H9 (cell line): Measurements from ENCODE around the gene ZNF425. TPM values are rescaled to one million over a fixed set of nuclear protein-coding genes. Genes with fewer than 3 reads are reported as not detected.

ENCODE experiments used
- DNase-seq: peaks from one replicate; pipeline ENCODE4 v3.0.0-alpha.2; 2017
- H2AFZ ChIP-seq: one replicate; pipeline ENCODE4 v1.6.1; 2013; ENCODE audit warnings: mild to moderate bottlenecking, low read length, control low read depth, moderate library complexity
- H2AK5ac ChIP-seq: 2 replicates; pipeline ENCODE4 v1.6.1; 2013; ENCODE audit warnings: low read length, control low read depth, mixed read lengths; ENCODE audit not compliant: insufficient read length
- H2BK120ac ChIP-seq: one replicate; pipeline ENCODE4 v1.6.1; 2013; ENCODE audit warnings: low read depth, mild to moderate bottlenecking, low read length, control low read depth, inconsistent platforms; ENCODE audit not compliant: poor library complexity, severe bottlenecking
- H2BK12ac ChIP-seq: 2 replicates; pipeline ENCODE4 v1.6.1; 2013; ENCODE audit warnings: low read length, control low read depth, mixed read lengths, low read depth; ENCODE audit not compliant: insufficient read length
- H2BK15ac ChIP-seq: 2 replicates; pipeline ENCODE4 v1.6.1; 2013; ENCODE audit warnings: low read depth, low read length, control low read depth
- H2BK20ac ChIP-seq: one replicate; pipeline ENCODE4 v1.6.1; 2013; ENCODE audit warnings: low read depth, mild to moderate bottlenecking, low read length, control low read depth, inconsistent platforms; ENCODE audit not compliant: poor library complexity, severe bottlenecking
- H2BK5ac ChIP-seq: 2 replicates; pipeline ENCODE4 v1.6.1; 2013; ENCODE audit warnings: low read length, control low read depth, mixed read lengths; ENCODE audit not compliant: insufficient read length
- H3K14ac ChIP-seq: 2 replicates; pipeline ENCODE4 v1.6.1; 2013; ENCODE audit warnings: low read length, control low read depth; ENCODE audit not compliant: insufficient read depth
- H3K18ac ChIP-seq: 2 replicates; pipeline ENCODE4 v1.6.1; 2013; ENCODE audit warnings: low read depth, mild to moderate bottlenecking, mixed read lengths, low read length, control low read depth; ENCODE audit not compliant: insufficient read length
- H3K23ac ChIP-seq: 2 replicates; pipeline ENCODE4 v1.6.1; 2013; ENCODE audit warnings: low read length, control low read depth, mixed read lengths, low read depth; ENCODE audit not compliant: insufficient read length
- H3K23me2 ChIP-seq: 2 replicates; pipeline ENCODE4 v1.6.1; 2013; ENCODE audit warnings: low read depth, mild to moderate bottlenecking, mixed read lengths, low read length, control low read depth; ENCODE audit not compliant: insufficient read length, poor library complexity, severe bottlenecking
- H3K27ac ChIP-seq: 2 replicates; pipeline ENCODE4 v1.5.1; 2013; ENCODE audit warnings: low read length, control low read depth, mixed read lengths, low read depth; ENCODE audit not compliant: insufficient read length
- H3K27me3 ChIP-seq: 2 replicates; pipeline ENCODE4 v1.6.1; 2013; ENCODE audit warnings: low read length, control low read depth, inconsistent platforms; ENCODE audit not compliant: insufficient read depth
- H3K4ac ChIP-seq: 2 replicates; pipeline ENCODE4 v1.6.1; 2013; ENCODE audit warnings: low read depth, mild to moderate bottlenecking, control low read depth, inconsistent platforms, low read length, moderate library complexity
- H3K4me1 ChIP-seq: 2 replicates; pipeline ENCODE4 v1.6.1; 2013; ENCODE audit warnings: low read length, control low read depth, inconsistent platforms; ENCODE audit not compliant: insufficient read depth
- H3K4me2 ChIP-seq: 2 replicates; pipeline ENCODE4 v1.6.1; 2013; ENCODE audit warnings: low read length, control low read depth, mixed read lengths; ENCODE audit not compliant: insufficient read length, insufficient read depth
- H3K56ac ChIP-seq: 2 replicates; pipeline ENCODE4 v1.6.1; 2013; ENCODE audit warnings: low read depth, mild to moderate bottlenecking, mixed read lengths, low read length, control low read depth; ENCODE audit not compliant: insufficient read length
- H3K79me1 ChIP-seq: 2 replicates; pipeline ENCODE4 v1.6.1; 2013; ENCODE audit warnings: low read depth, mild to moderate bottlenecking, moderate library complexity, low read length, control low read depth, inconsistent platforms; ENCODE audit not compliant: insufficient read depth, poor library complexity, severe bottlenecking
- H3K79me2 ChIP-seq: 2 replicates; pipeline ENCODE4 v1.6.1; 2013; ENCODE audit warnings: low read length, control low read depth, inconsistent platforms; ENCODE audit not compliant: insufficient read depth
- H3K9ac ChIP-seq: 2 replicates; pipeline ENCODE4 v1.6.1; 2013; ENCODE audit warnings: low read length, control low read depth, mixed read lengths; ENCODE audit not compliant: insufficient read length; ENCODE audit errors: extremely low read depth
- H3K9me3 ChIP-seq: one replicate; pipeline ENCODE4 v1.6.1; 2013; ENCODE audit warnings: low read depth, low read length, inconsistent platforms; ENCODE audit not compliant: control insufficient read depth
- H3T11ph ChIP-seq: one replicate; pipeline ENCODE4 v1.6.1; 2013; ENCODE audit warnings: mild to moderate bottlenecking, low read length, control low read depth, inconsistent platforms
- H4K20me1 ChIP-seq: one replicate; pipeline ENCODE4 v1.6.1; 2013; ENCODE audit not compliant: control insufficient read depth, insufficient read length, insufficient read depth
- H4K5ac ChIP-seq: 2 replicates; pipeline ENCODE4 v1.6.1; 2013; ENCODE audit warnings: low read depth, mild to moderate bottlenecking, mixed read lengths, low read length, control low read depth; ENCODE audit not compliant: insufficient read length
- H4K8ac ChIP-seq: replicated peaks from 2 replicates; pipeline ENCODE4 v1.6.1; 2013; ENCODE audit warnings: low read length, control low read depth, mixed read lengths, low read depth; ENCODE audit not compliant: insufficient read length
- H4K91ac ChIP-seq: 2 replicates; pipeline ENCODE4 v1.6.1; 2013; ENCODE audit warnings: low read depth, mild to moderate bottlenecking, moderate library complexity, mixed read lengths, low read length, control low read depth; ENCODE audit not compliant: insufficient read length
- H3K27ac Mint-ChIP-seq, 3 experiments: 2 replicates in 2 of 3; 3 replicates in 1 of 3; pipeline ENCODE4 v1.8.0; 2020 to 2021; ENCODE audit warnings: mixed read lengths in 3 of 3, mild to moderate bottlenecking in 1 of 3, moderate library complexity in 1 of 3
- H3K27me3 Mint-ChIP-seq: 2 replicates; pipeline ENCODE4 v1.8.0; 2021; ENCODE audit warnings: low read depth, mild to moderate bottlenecking, moderate library complexity, mixed read lengths
- H3K36me3 Mint-ChIP-seq, 3 experiments: 2 replicates in 2 of 3; 3 replicates in 1 of 3; pipeline ENCODE4 v1.8.0; 2020 to 2021; ENCODE audit warnings: low read depth in 3 of 3, mixed read lengths in 3 of 3; ENCODE audit not compliant: insufficient read depth in 1 of 3
- H3K4me1 Mint-ChIP-seq, 2 experiments: 2 replicates each; pipeline ENCODE4 v1.8.0; 2020; ENCODE audit warnings: mixed read lengths in 2 of 2
- H3K4me3 Mint-ChIP-seq, 2 experiments: 2 replicates in 1 of 2; 3 replicates in 1 of 2; pipeline ENCODE4 v1.8.0; 2020 to 2021; ENCODE audit warnings: mild to moderate bottlenecking in 2 of 2, mixed read lengths in 2 of 2, moderate library complexity in 1 of 2
- H3K9me3 Mint-ChIP-seq, 2 experiments: 2 replicates in 1 of 2; 3 replicates in 1 of 2; pipeline ENCODE4 v1.8.0; 2020; ENCODE audit warnings: mild to moderate bottlenecking in 2 of 2, mixed read lengths in 2 of 2, moderate library complexity in 1 of 2
- CTCF ChIP-seq: fragments of 200-600 bp; sonication (generic); conservative IDR thresholded peaks from 3 replicates; pipeline ENCODE4 v1.8.0; 2021; ENCODE audit warnings: antibody characterized with exemption, mild to moderate bottlenecking
- WGBS: extraction: QIAGEN DNeasy Blood & Tissue Kit; methylation state at CpG from one replicate; pipeline ENCODE4 v1.1.7; 2013; ENCODE audit warnings: missing lambda C conversion rate, low lambda C conversion rate, mixed read lengths; ENCODE audit not compliant: insufficient read length; ENCODE audit errors: extremely low coverage; 5-methylcytosine and 5-hydroxymethylcytosine counted together
- total RNA-seq: library from RNA; stranded (reverse); gene quantifications from 2 replicates; pipeline ENCODE4 v1.2.1, GENCODE V29; 2021

Gene ZNF425
- total RNA-seq, 1 experiment from 2014 or later: 5.4 TPM

- H2BK15ac ChIP-seq: no peak overlapping the region
- H2AK5ac ChIP-seq: no peak overlapping the region
- H3K9me3 ChIP-seq: no peaks in the 10 kb centered on the region
- no peak overlapping the region for H3K23ac ChIP-seq
- H3K18ac ChIP-seq: no peak overlapping the region
- H3K56ac ChIP-seq: no peak overlapping the region
- peaks cover 17 to 27% of the 10 kb centered on the region in 2 experiments for H3K4me1 Mint-ChIP-seq
- peaks cover 59% of the 10 kb centered on the region for H3K79me2 ChIP-seq
- no peak overlapping the region for H3K4me2 ChIP-seq
- no peak overlapping the region for H2BK5ac ChIP-seq
- no peak overlapping the region for H3K9ac ChIP-seq
- H3K4ac ChIP-seq: no peak overlapping the region
- H4K91ac ChIP-seq: no peak overlapping the region
- peak overlapping the region; percentile 10 to 78 (median 29); a peak in 6 of 7 replicates for H3K27ac Mint-ChIP-seq
- no peaks in the 10 kb centered on the region for H4K20me1 ChIP-seq
- H3K4me1 ChIP-seq: no peaks in the 10 kb centered on the region; the same call in 1 of the 2 replicates
- H3K27me3 ChIP-seq: no peaks in the 10 kb centered on the region
- H3K4me3 Mint-ChIP-seq: peak overlapping the region in 1 of 2 experiments; percentile 11; a peak in 1 of 5 replicates
- H3K9me3 Mint-ChIP-seq: no peaks in the 10 kb centered on the region
- H2BK20ac ChIP-seq: no peak overlapping the region
- no peak overlapping the region for H3K14ac ChIP-seq
- no peak overlapping the region for H4K8ac ChIP-seq
- peaks cover 30 to 57% (median 39%) of the 10 kb centered on the region in 3 experiments for H3K36me3 Mint-ChIP-seq
- TF ChIP-seq CTCF: no peak
- H2AFZ ChIP-seq: no peak overlapping the region
- no peak overlapping the region for H2BK12ac ChIP-seq
- no peak overlapping the region for H4K5ac ChIP-seq
- H3K27me3 Mint-ChIP-seq: no peaks in the 10 kb centered on the region
- no peak for DNase-seq
- H3T11ph ChIP-seq: no peak overlapping the region
- peaks cover 6% of the 10 kb centered on the region for H3K79me1 ChIP-seq
- H2BK120ac ChIP-seq: no peak overlapping the region
- WGBS: no CpG with 5 or more reads among the region's 4 CpGs
- peaks cover 9% of the 10 kb centered on the region for H3K23me2 ChIP-seq
- H3K27ac ChIP-seq: no peak overlapping the region
Measured at GRCh38 chr7:149150981-149151380, 24.9 kb upstream of the ZNF425 start.
